ENCODE measurements around the gene FBXO31. TPM values are rescaled to one million over a fixed set of nuclear protein-coding genes. Genes with fewer than 3 reads are reported as not detected.
A peak's percentile ranks its signal among the peaks of the same experiment; 100 is the strongest.

Gene FBXO31
- total RNA-seq, 1 donor from 2014 or later, result 34.7 TPM

DNA sequence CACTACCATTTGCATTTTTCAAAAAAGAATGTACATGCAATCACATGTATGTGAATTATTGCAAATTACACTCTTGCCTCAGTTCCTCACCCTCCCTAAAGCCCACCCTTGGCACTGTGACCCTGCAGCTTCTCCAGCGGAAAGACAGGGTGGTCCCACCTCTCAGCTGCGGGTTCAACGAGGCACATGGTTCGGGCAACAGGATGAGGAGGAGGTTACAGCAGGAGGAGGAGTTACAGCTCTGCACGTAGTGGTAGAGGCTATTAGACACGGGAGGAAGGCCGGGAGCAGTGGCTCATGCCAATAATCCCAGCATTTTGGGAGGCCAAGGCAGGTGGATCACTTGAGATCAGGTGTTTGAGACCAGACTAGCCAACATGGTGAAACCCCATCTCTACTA lies 71.6 kb downstream of the FBXO31 start:
- no peaks in the 10 kb centered on the region for H3K27me3 Mint-ChIP-seq (ENCODE audit: unreplicated experiment)
- no peak overlapping the region for H3K27ac Mint-ChIP-seq (ENCODE audit: unreplicated experiment)
- no peak overlapping the region for H3K4me3 Mint-ChIP-seq (ENCODE audit: unreplicated experiment)
- peak; percentile 75 for DNase-seq (ENCODE audit: extremely low spot score, unreplicated experiment)
- H3K36me3 Mint-ChIP-seq (ENCODE audit: unreplicated experiment), result peaks cover 8% of the 10 kb centered on the region
- H3K4me1 Mint-ChIP-seq (ENCODE audit: unreplicated experiment), result no peaks in the 10 kb centered on the region
- no peaks in the 10 kb centered on the region for H3K9me3 Mint-ChIP-seq (ENCODE audit: unreplicated experiment)
- TF ChIP-seq, protein P1, sequence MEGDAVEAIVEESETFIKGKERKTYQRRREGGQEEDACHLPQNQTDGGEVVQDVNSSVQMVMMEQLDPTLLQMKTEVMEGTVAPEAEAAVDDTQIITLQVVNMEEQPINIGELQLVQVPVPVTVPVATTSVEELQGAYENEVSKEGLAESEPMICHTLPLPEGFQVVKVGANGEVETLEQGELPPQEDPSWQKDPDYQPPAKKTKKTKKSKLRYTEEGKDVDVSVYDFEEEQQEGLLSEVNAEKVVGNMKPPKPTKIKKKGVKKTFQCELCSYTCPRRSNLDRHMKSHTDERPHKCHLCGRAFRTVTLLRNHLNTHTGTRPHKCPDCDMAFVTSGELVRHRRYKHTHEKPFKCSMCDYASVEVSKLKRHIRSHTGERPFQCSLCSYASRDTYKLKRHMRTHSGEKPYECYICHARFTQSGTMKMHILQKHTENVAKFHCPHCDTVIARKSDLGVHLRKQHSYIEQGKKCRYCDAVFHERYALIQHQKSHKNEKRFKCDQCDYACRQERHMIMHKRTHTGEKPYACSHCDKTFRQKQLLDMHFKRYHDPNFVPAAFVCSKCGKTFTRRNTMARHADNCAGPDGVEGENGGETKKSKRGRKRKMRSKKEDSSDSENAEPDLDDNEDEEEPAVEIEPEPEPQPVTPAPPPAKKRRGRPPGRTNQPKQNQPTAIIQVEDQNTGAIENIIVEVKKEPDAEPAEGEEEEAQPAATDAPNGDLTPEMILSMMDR (IDR thresholded peaks at IDR 0.05), result no peak

DNA sequence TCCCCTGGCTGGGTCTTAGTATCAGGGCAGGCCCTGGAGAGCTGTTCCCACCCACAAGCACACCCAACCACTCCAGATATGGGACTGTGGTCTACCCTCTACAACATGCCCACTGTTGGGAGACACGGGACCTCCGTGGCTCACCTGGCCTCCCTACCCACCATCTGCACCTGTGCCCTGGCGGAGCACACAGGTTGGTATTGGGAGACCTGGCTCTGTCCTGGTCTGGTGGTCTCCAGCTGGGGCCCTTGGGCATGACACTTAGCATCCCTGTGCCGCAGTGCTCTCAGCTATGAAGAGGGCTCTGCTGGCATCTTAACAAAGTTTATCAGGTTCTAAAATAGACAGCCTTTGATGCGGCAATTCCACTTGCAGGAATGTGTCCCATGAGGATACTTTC lies 72.2 kb downstream of the FBXO31 start:
- H3K36me3 Mint-ChIP-seq (ENCODE audit: unreplicated experiment), result peaks cover 8% of the 10 kb centered on the region
- TF ChIP-seq, protein P1 (IDR thresholded peaks at IDR 0.05), result no peak
- H3K9me3 Mint-ChIP-seq (ENCODE audit: unreplicated experiment), result no peaks in the 10 kb centered on the region
- H3K4me1 Mint-ChIP-seq (ENCODE audit: unreplicated experiment), result no peaks in the 10 kb centered on the region
- H3K27me3 Mint-ChIP-seq (ENCODE audit: unreplicated experiment), result no peaks in the 10 kb centered on the region
- no peak overlapping the region for H3K27ac Mint-ChIP-seq (ENCODE audit: unreplicated experiment)
- DNase-seq (ENCODE audit: extremely low spot score, unreplicated experiment), result peak; percentile 77
- H3K4me3 Mint-ChIP-seq (ENCODE audit: unreplicated experiment), result no peak overlapping the region

DNA sequence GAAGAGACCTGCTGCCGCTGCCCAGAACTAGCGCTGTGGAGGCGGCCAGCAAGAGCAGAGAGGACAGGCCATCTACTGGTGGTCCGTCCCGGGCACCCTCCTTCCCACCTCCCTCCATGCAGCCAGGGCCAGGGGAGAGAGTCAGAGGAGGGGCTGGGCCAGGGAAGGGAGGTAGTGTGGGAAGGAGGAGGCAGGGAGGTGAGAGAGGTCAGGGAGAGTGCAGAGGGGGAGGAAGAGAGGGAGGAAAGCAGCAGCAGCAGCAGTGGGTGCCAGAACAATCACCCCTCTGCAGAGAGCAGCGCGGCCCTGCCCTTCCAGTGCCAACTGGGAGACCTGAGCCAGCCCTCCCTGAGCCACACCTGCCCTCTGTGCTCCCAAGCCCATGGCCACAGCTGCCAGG lies 73.0 kb downstream of the FBXO31 start:
- peak; percentile 80 for DNase-seq (ENCODE audit: extremely low spot score, unreplicated experiment)
- no peaks in the 10 kb centered on the region for H3K27me3 Mint-ChIP-seq (ENCODE audit: unreplicated experiment)
- H3K36me3 Mint-ChIP-seq (ENCODE audit: unreplicated experiment), result peaks cover 8% of the 10 kb centered on the region
- H3K4me3 Mint-ChIP-seq (ENCODE audit: unreplicated experiment), result no peak overlapping the region
- H3K27ac Mint-ChIP-seq (ENCODE audit: unreplicated experiment), result no peak overlapping the region
- H3K9me3 Mint-ChIP-seq (ENCODE audit: unreplicated experiment), result no peaks in the 10 kb centered on the region
- TF ChIP-seq, protein P1 (IDR thresholded peaks at IDR 0.05), result no peak
- peaks cover 3% of the 10 kb centered on the region for H3K4me1 Mint-ChIP-seq (ENCODE audit: unreplicated experiment)

DNA sequence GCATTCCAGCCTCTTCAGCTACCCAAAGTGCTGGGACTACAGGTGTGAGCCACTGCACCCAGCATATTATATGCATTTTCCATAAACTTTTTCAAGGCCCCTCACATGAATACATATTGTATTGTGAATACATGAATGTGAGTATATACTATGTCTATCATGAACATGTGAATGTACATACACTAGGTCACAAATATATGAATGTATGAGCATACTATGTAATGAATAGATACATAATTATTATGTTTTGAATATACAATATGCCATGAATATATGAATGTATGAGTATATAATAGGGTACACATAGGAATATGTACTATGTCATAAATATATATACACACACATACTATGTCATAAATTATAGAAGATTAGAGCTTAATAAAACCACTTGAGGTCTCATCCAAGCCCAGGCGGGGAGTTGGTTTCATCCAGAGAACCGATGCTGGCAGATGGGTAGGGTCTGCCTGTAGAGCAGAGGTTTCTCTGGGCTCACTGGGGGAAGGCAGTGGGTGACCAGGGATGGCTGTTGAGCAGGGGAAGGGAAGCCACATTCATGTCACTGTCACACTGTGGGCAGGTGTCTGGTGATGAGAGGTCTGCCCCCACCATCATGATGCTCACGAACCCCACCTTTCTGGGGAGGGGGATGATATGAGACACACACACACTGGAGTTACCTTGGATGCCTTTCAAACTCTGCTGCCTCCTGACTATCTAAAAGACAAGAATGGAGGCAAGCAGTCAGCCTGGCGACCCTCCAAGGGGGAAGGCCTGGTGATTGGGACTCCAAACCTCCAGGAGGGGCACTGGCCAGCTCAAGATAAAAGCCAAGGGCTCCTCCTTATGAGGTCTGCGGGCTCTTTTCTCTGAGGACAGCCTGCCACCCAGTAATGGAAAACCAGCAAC lies 73.7 kb downstream of the FBXO31 start:
- Mint-ChIP-seq H3K36me3 (ENCODE audit: unreplicated experiment) (peaks cover 8% of the 10 kb centered on the region), H3K4me3 (ENCODE audit: unreplicated experiment) (no peak overlapping the region), H3K9me3 (ENCODE audit: unreplicated experiment) (no peaks in the 10 kb centered on the region), H3K4me1 (ENCODE audit: unreplicated experiment) (peaks cover 3% of the 10 kb centered on the region), H3K27ac (ENCODE audit: unreplicated experiment) (no peak overlapping the region), H3K27me3 (ENCODE audit: unreplicated experiment) (no peaks in the 10 kb centered on the region)
- DNase-seq (ENCODE audit: extremely low spot score, unreplicated experiment), result no peak
- TF ChIP-seq, protein P1 (IDR thresholded peaks at IDR 0.05), result no peak

DNA sequence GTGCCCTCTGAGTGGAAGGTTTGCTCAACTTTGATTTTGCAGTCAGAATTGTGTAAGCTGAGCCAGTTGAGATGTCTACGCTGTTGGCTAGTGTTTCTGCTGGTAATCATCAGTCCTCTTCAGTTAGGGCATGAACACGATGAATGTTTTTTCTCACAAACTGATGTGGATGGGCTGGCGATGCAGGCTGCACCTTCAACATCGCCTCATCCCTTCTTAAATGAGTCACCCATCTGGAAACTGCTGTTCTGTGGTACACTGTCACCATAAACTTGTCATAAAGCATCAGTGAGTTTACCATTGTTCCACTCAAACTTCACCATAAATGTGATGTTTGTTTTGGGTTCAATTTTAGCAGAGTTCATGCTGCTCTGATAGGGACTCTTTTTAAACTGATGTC lies 74.8 kb downstream of the FBXO31 start:
- H3K4me3 Mint-ChIP-seq (ENCODE audit: unreplicated experiment), result no peak overlapping the region
- H3K9me3 Mint-ChIP-seq (ENCODE audit: unreplicated experiment), result no peaks in the 10 kb centered on the region
- no peak for DNase-seq (ENCODE audit: extremely low spot score, unreplicated experiment)
- TF ChIP-seq, protein P1 (IDR thresholded peaks at IDR 0.05), result no peak
- H3K27me3 Mint-ChIP-seq (ENCODE audit: unreplicated experiment), result no peaks in the 10 kb centered on the region
- H3K4me1 Mint-ChIP-seq (ENCODE audit: unreplicated experiment), result peaks cover 3% of the 10 kb centered on the region
- H3K36me3 Mint-ChIP-seq (ENCODE audit: unreplicated experiment), result peaks cover 8% of the 10 kb centered on the region
- H3K27ac Mint-ChIP-seq (ENCODE audit: unreplicated experiment), result no peak overlapping the region

Measured in osteocyte (in vitro differentiated cells).